ENCODE data around the gene COMMD9. TPM values are rescaled to one million over a fixed set of nuclear protein-coding genes. Genes with fewer than 3 reads are reported as not detected.
A peak's percentile ranks its signal among the peaks of the same experiment; 100 is the strongest.

COMMD9 gene
- total RNA-seq, 1 donor from 2014 or later = 69.0 TPM

- no peaks in the 10 kb centered on the region for H3K27me3 Mint-ChIP-seq
Measured at GRCh38 chr11:36237391-36237790, 51.8 kb downstream of the COMMD9 start.

GRCh38 chr11:36235750-36236149 lies 53.5 kb downstream of the COMMD9 start:
- H3K36me3 Mint-ChIP-seq = peaks cover 12% of the 10 kb centered on the region
- no peak for DNase-seq (ENCODE audit: extremely low spot score, unreplicated experiment)
- no peak overlapping the region for H3K4me3 Mint-ChIP-seq
- H3K27me3 Mint-ChIP-seq = no peaks in the 10 kb centered on the region
- peaks cover 5% of the 10 kb centered on the region for H3K9me3 Mint-ChIP-seq
- H3K4me1 Mint-ChIP-seq (ENCODE audit: unreplicated experiment) = peaks cover 15% of the 10 kb centered on the region
- TF ChIP-seq CTCF (conservative IDR thresholded peaks at IDR 0.05) = no peak
- no peak overlapping the region for H3K27ac Mint-ChIP-seq

More at GRCh38 chr11:36237391-36237790, 51.8 kb downstream of the COMMD9 start:
- H3K36me3 Mint-ChIP-seq = peaks cover 12% of the 10 kb centered on the region
- H3K9me3 Mint-ChIP-seq = peaks cover 5% of the 10 kb centered on the region
- no peak overlapping the region for H3K27ac Mint-ChIP-seq
- no peak overlapping the region for H3K4me3 Mint-ChIP-seq
- no peak for TF ChIP-seq CTCF (conservative IDR thresholded peaks at IDR 0.05)
- no peak for DNase-seq (ENCODE audit: extremely low spot score, unreplicated experiment)
- peaks cover 8% of the 10 kb centered on the region for H3K4me1 Mint-ChIP-seq (ENCODE audit: unreplicated experiment)

- no peak overlapping the region for H3K27ac Mint-ChIP-seq
- peaks cover 17% of the 10 kb centered on the region for H3K36me3 Mint-ChIP-seq
Measured at GRCh38 chr11:36234825-36235224, 54.4 kb downstream of the COMMD9 start.

GRCh38 chr11:36233204-36233603 lies 56.0 kb downstream of the COMMD9 start:
- H3K9me3 Mint-ChIP-seq = peaks cover 5% of the 10 kb centered on the region
- H3K4me3 Mint-ChIP-seq = no peak overlapping the region
- TF ChIP-seq CTCF (conservative IDR thresholded peaks at IDR 0.05) = no peak
- H3K27me3 Mint-ChIP-seq = no peaks in the 10 kb centered on the region
- no peak overlapping the region for H3K27ac Mint-ChIP-seq
- H3K36me3 Mint-ChIP-seq = peaks cover 17% of the 10 kb centered on the region
- H3K4me1 Mint-ChIP-seq (ENCODE audit: unreplicated experiment) = peaks cover 28% of the 10 kb centered on the region
- no peak for DNase-seq (ENCODE audit: extremely low spot score, unreplicated experiment)

More at GRCh38 chr11:36234825-36235224, 54.4 kb downstream of the COMMD9 start:
- no peak for TF ChIP-seq CTCF (conservative IDR thresholded peaks at IDR 0.05)
- Mint-ChIP-seq H3K9me3 (peaks cover 5% of the 10 kb centered on the region), H3K4me1 (ENCODE audit: unreplicated experiment) (peaks cover 22% of the 10 kb centered on the region), H3K27me3 (no peaks in the 10 kb centered on the region), H3K4me3 (no peak overlapping the region)
- DNase-seq (ENCODE audit: extremely low spot score, unreplicated experiment) = no peak

- Mint-ChIP-seq H3K4me3 (peak overlapping the region; percentile 67), H3K4me1 (ENCODE audit: unreplicated experiment) (peaks cover 20% of the 10 kb centered on the region), H3K27ac (peak overlapping the region; percentile 50), H3K36me3 (peaks cover 15% of the 10 kb centered on the region), H3K27me3 (no peaks in the 10 kb centered on the region), H3K9me3 (no peaks in the 10 kb centered on the region)
- no peak for DNase-seq (ENCODE audit: extremely low spot score, unreplicated experiment)
- no peak for TF ChIP-seq CTCF (conservative IDR thresholded peaks at IDR 0.05)
Measured at GRCh38 chr11:36230779-36231699, 58.2 kb downstream of the COMMD9 start.

Data from type B pancreatic cell (in vitro differentiated cells).